ENCODE data around the gene ISM2.

- TF ChIP-seq CTCF (IDR thresholded peaks at IDR 0.05) = no peak
- no peak for TF ChIP-seq POLR2A (IDR thresholded peaks at IDR 0.05)
These were observed 10.3 kb upstream of the ISM2 start for GRCh38 chr14:77508876-77509275.
